Astrocyte (in vitro differentiated cells and primary cell): ENCODE measurements around the gene ARID5B. TPM values are rescaled to one million over a fixed set of nuclear protein-coding genes. Genes with fewer than 3 reads are reported as not detected.
"Not testable (repeated sequence)": the region's sequence is repeated elsewhere in the genome, so short reads cannot be mapped to it uniquely, and the experiment has no call there.

Experiments used
- DNase-seq: peaks from one replicate; pipeline ENCODE4 v3.0.0-alpha.2; 2010; ENCODE audit warnings: low read depth
- FAIRE-seq: peaks from 2 replicates; lab custom pipeline; 2011; peaks lifted over from hg19 to GRCh38; lab: Jason Lieb, UNC
- H2AFZ ChIP-seq: 2 replicates; pipeline ENCODE4 v1.6.0; 2012; ENCODE audit warnings: low read depth, low read length, inconsistent platforms
- H3K27ac ChIP-seq: 2 replicates; pipeline ENCODE4 v1.5.1; 2011; ENCODE audit warnings: low read depth, low read length, inconsistent platforms
- H3K27me3 ChIP-seq: 2 replicates; pipeline ENCODE4 v1.6.0; 2011; ENCODE audit warnings: low read length, inconsistent platforms; ENCODE audit not compliant: insufficient read depth
- H3K36me3 ChIP-seq: 2 replicates; pipeline ENCODE4 v1.5.1; 2011; ENCODE audit warnings: low read length, inconsistent platforms; ENCODE audit not compliant: insufficient read depth
- H3K4me1 ChIP-seq: 2 replicates; pipeline ENCODE4 v1.5.1; 2011; ENCODE audit warnings: low read length, inconsistent platforms; ENCODE audit not compliant: insufficient read depth
- H3K4me2 ChIP-seq: 2 replicates; pipeline ENCODE4 v1.6.0; 2012; ENCODE audit warnings: low read length, inconsistent platforms
- H3K4me3 ChIP-seq: 2 replicates; pipeline ENCODE4 v1.5.1; 2011; ENCODE audit warnings: low read depth, mild to moderate bottlenecking, low read length, inconsistent platforms; ENCODE audit not compliant: insufficient read depth
- H3K79me2 ChIP-seq: 2 replicates; pipeline ENCODE4 v1.6.0; 2012; ENCODE audit warnings: mild to moderate bottlenecking, low read length, inconsistent platforms; ENCODE audit not compliant: insufficient read depth
- H3K9ac ChIP-seq: 2 replicates; pipeline ENCODE4 v1.6.0; 2012; ENCODE audit warnings: mild to moderate bottlenecking, low read length, inconsistent platforms
- H3K9me3 ChIP-seq: 2 replicates; pipeline ENCODE4 v1.5.1; 2012; ENCODE audit warnings: low read depth, mild to moderate bottlenecking, low read length, inconsistent platforms; ENCODE audit not compliant: insufficient read depth
- H4K20me1 ChIP-seq: 2 replicates; pipeline ENCODE4 v1.6.0; 2012; ENCODE audit warnings: low read length, inconsistent platforms; ENCODE audit not compliant: insufficient read depth
- H3K27ac Mint-ChIP-seq: one replicate; pipeline ENCODE4 v1.8.0; 2021; ENCODE audit warnings: mild to moderate bottlenecking, mixed read lengths; ENCODE audit not compliant: unreplicated experiment
- H3K27me3 Mint-ChIP-seq: one replicate; pipeline ENCODE4 v1.8.0; 2021; ENCODE audit warnings: low read depth, mixed read lengths; ENCODE audit not compliant: unreplicated experiment
- H3K36me3 Mint-ChIP-seq: one replicate; pipeline ENCODE4 v1.8.0; 2021; ENCODE audit warnings: low read depth, mixed read lengths; ENCODE audit not compliant: unreplicated experiment
- H3K4me1 Mint-ChIP-seq: one replicate; pipeline ENCODE4 v1.8.0; 2021; ENCODE audit warnings: low read depth, mixed read lengths; ENCODE audit not compliant: unreplicated experiment
- H3K4me3 Mint-ChIP-seq: one replicate; pipeline ENCODE4 v1.8.0; 2021; ENCODE audit warnings: mild to moderate bottlenecking, moderate library complexity, mixed read lengths; ENCODE audit not compliant: unreplicated experiment
- H3K9me3 Mint-ChIP-seq: one replicate; pipeline ENCODE4 v1.8.0; 2021; ENCODE audit warnings: mild to moderate bottlenecking, mixed read lengths; ENCODE audit not compliant: unreplicated experiment
- CTCF ChIP-seq: IDR thresholded peaks from 2 replicates; pipeline ENCODE4 v1.5.1; 2011; ENCODE audit warnings: low read depth, mild to moderate bottlenecking, inconsistent platforms, low read length, moderate library complexity; ENCODE audit not compliant: insufficient read depth
- EZH2 ChIP-seq: IDR thresholded peaks from 2 replicates; pipeline ENCODE4 v1.6.1; 2012; ENCODE audit warnings: mild to moderate bottlenecking, low read length, inconsistent platforms; ENCODE audit not compliant: insufficient read depth
- total RNA-seq: library from RNA; stranded (reverse); gene quantifications from 2 replicates; pipeline ENCODE4 v1.2.1, GENCODE V29; 2021

ARID5B gene
- total RNA-seq, 1 donor from 2014 or later: 66.0 TPM

GRCh38 chr10:61860964-61861758 is 40.3 kb upstream of the ARID5B start:
- no peak for FAIRE-seq
- H3K36me3 Mint-ChIP-seq: no peaks in the 10 kb centered on the region
- no peak overlapping the region for H3K4me3 Mint-ChIP-seq

GRCh38 chr10:61863981-61864380 is 37.5 kb upstream of the ARID5B start:
- Mint-ChIP-seq H3K4me1 (no peaks in the 10 kb centered on the region), H3K27ac (no peak overlapping the region), H3K9me3 (no peaks in the 10 kb centered on the region), H3K27me3 (no peaks in the 10 kb centered on the region), H3K36me3 (peaks cover 2% of the 10 kb centered on the region), H3K4me3 (no peak overlapping the region)
- FAIRE-seq: no peak
- no peaks in the 10 kb centered on the region for H4K20me1 ChIP-seq
- H3K4me2 ChIP-seq: no peak overlapping the region
- no peak overlapping the region for H2AFZ ChIP-seq
- no peaks in the 10 kb centered on the region for H3K36me3 ChIP-seq
- no peaks in the 10 kb centered on the region for H3K79me2 ChIP-seq
- no peak overlapping the region for H3K4me3 ChIP-seq
- no peak for DNase-seq
- H3K27me3 ChIP-seq: no peaks in the 10 kb centered on the region
- no peak overlapping the region for H3K9ac ChIP-seq
- TF ChIP-seq CTCF (no peak), EZH2 (no peak)
- no peaks in the 10 kb centered on the region for H3K9me3 ChIP-seq
- H3K27ac ChIP-seq: no peak overlapping the region
- H3K4me1 ChIP-seq: no peaks in the 10 kb centered on the region

More at GRCh38 chr10:61860964-61861758, 40.3 kb upstream of the ARID5B start:
- Histone ChIP-seq H2AFZ (no peak overlapping the region), H3K9ac (no peak overlapping the region), H3K36me3 (no peaks in the 10 kb centered on the region), H3K9me3 (no peaks in the 10 kb centered on the region), H3K27ac (no peak overlapping the region), H3K4me2 (no peak overlapping the region), H3K4me3 (no peak overlapping the region), H3K4me1 (no peaks in the 10 kb centered on the region), H4K20me1 (no peaks in the 10 kb centered on the region), H3K79me2 (no peaks in the 10 kb centered on the region), H3K27me3 (no peaks in the 10 kb centered on the region)
- TF ChIP-seq CTCF (no peak), EZH2 (no peak)
- DNase-seq: no peak
- Mint-ChIP-seq H3K9me3 (peaks cover 1% of the 10 kb centered on the region), H3K4me1 (no peaks in the 10 kb centered on the region), H3K27me3 (peaks cover 5% of the 10 kb centered on the region), H3K27ac (no peak overlapping the region)

- Histone ChIP-seq H2AFZ (no peak overlapping the region), H3K27me3 (no peaks in the 10 kb centered on the region), H3K36me3 (no peaks in the 10 kb centered on the region), H3K27ac (no peak overlapping the region), H3K9ac (no peak overlapping the region), H3K79me2 (no peaks in the 10 kb centered on the region), H3K9me3 (no peaks in the 10 kb centered on the region), H4K20me1 (no peaks in the 10 kb centered on the region), H3K4me1 (peaks cover 11% of the 10 kb centered on the region), H3K4me2 (no peak overlapping the region), H3K4me3 (no peak overlapping the region)
- no peak for TF ChIP-seq EZH2
- TF ChIP-seq CTCF: no peak
- Mint-ChIP-seq H3K4me3 (no peak overlapping the region), H3K27me3 (no peaks in the 10 kb centered on the region), H3K4me1 (peaks cover 9% of the 10 kb centered on the region), H3K9me3 (no peaks in the 10 kb centered on the region), H3K36me3 (peaks cover 2% of the 10 kb centered on the region), H3K27ac (no peak overlapping the region)
- FAIRE-seq (no peak), DNase-seq (no peak)
Measured at GRCh38 chr10:61866700-61867368, 34.7 kb upstream of the ARID5B start.

GRCh38 chr10:61867374-61867773 is 34.1 kb upstream of the ARID5B start:
- not testable (repeated sequence) for H2AFZ ChIP-seq, DNase-seq, H3K27me3 Mint-ChIP-seq, H3K27ac ChIP-seq, H3K27ac Mint-ChIP-seq, H4K20me1 ChIP-seq, FAIRE-seq, H3K27me3 ChIP-seq, H3K36me3 ChIP-seq, H3K4me1 Mint-ChIP-seq, H3K9me3 ChIP-seq, H3K4me3 Mint-ChIP-seq, H3K4me2 ChIP-seq, H3K79me2 ChIP-seq, H3K36me3 Mint-ChIP-seq, H3K9ac ChIP-seq, H3K4me3 ChIP-seq, H3K9me3 Mint-ChIP-seq
- peaks cover 11% of the 10 kb centered on the region for H3K4me1 ChIP-seq
